Natural killer cell (primary cell): ENCODE results near the gene ACOT7. TPM values are rescaled to one million over a fixed set of nuclear protein-coding genes. Genes with fewer than 3 reads are reported as not detected.

Experiments
- ATAC-seq, 3 donors: fragments of 150-1000 bp in 2 of 3; fragments of 200-7000 bp in 1 of 3; cut with Tn5 transposase; 1 replicate in 1 of 3; 2 replicates in 2 of 3; pipeline ENCODE4 v1.10.0; 2021; ENCODE audit warnings: mild to moderate bottlenecking in 2 of 3, moderate library complexity in 2 of 3
- DNase-seq, 2 donors: peaks; one replicate each; pipeline versions ENCODE4 v3.0.0 to v3.0.0-alpha.2; 2013 to 2021; ENCODE audit warnings: mixed read lengths in 1 of 2
- H3K27ac ChIP-seq: one replicate; pipeline ENCODE4 v1.5.1; 2013; ENCODE audit warnings: mild to moderate bottlenecking, low read length
- H3K27me3 ChIP-seq: one replicate; pipeline ENCODE4 v1.6.1; 2013; ENCODE audit warnings: low read length; ENCODE audit not compliant: control insufficient read depth, insufficient read depth
- H3K36me3 ChIP-seq: one replicate; pipeline ENCODE4 v1.6.1; 2013; ENCODE audit warnings: low read length; ENCODE audit not compliant: control insufficient read depth, insufficient read depth
- H3K4me1 ChIP-seq: one replicate; pipeline ENCODE4 v1.6.1; 2013; ENCODE audit warnings: low read length; ENCODE audit not compliant: control insufficient read depth, insufficient read depth
- H3K4me3 ChIP-seq: one replicate; pipeline ENCODE4 v1.5.1; 2013; ENCODE audit warnings: low read length
- H3K9me3 ChIP-seq: one replicate; pipeline ENCODE4 v1.6.1; 2013; ENCODE audit warnings: low read length; ENCODE audit not compliant: control insufficient read depth, insufficient read depth
- H3K27ac Mint-ChIP-seq, 2 donors: one replicate each; pipeline ENCODE4 v1.8.0; 2022; ENCODE audit warnings: mild to moderate bottlenecking in 2 of 2, mixed read lengths in 2 of 2, moderate library complexity in 1 of 2
- H3K27me3 Mint-ChIP-seq, 2 donors: one replicate each; pipeline ENCODE4 v1.8.0; 2022; ENCODE audit warnings: low read depth in 2 of 2, mixed read lengths in 2 of 2
- H3K36me3 Mint-ChIP-seq: one replicate; pipeline ENCODE4 v1.8.0; 2022; ENCODE audit warnings: mixed read lengths
- H3K4me1 Mint-ChIP-seq, 2 donors: one replicate each; pipeline ENCODE4 v1.8.0; 2022; ENCODE audit warnings: mixed read lengths in 2 of 2
- H3K4me3 Mint-ChIP-seq: one replicate; pipeline ENCODE4 v1.8.0; 2022; ENCODE audit warnings: mild to moderate bottlenecking, moderate library complexity, mixed read lengths
- H3K9me3 Mint-ChIP-seq, 2 donors: one replicate each; pipeline ENCODE4 v1.8.0; 2022; ENCODE audit warnings: mixed read lengths in 2 of 2
- CTCF ChIP-seq: fragments of 200-600 bp; IDR thresholded peaks from one replicate; pipeline ENCODE4 v1.8.0; 2022; ENCODE audit warnings: antibody characterized with exemption
- WGBS: methylation state at CpG from one replicate; pipeline ENCODE4 v1.1.7; 2013; ENCODE audit warnings: missing lambda C conversion rate; ENCODE audit not compliant: insufficient coverage; 5-methylcytosine and 5-hydroxymethylcytosine counted together
- intact Hi-C: fragments of 100-400 bp; cut with micrococcal nuclease; formaldehyde crosslinking; loops from one replicate; pipeline ENCODE4 v1.14.2; 2022
- total RNA-seq, 4 donors: library from RNA; stranded (reverse); fragments of 120-200 nt in 1 of 4; gene quantifications; one replicate each; pipeline versions ENCODE4 v1.2.3 to v1.2.4, GENCODE V29; 2013 to 2022

Gene ACOT7
- total RNA-seq, 3 donors from 2014 or later (not counting 1 experiment from before 2014, with no cell fraction given): 11.5 to 16.9 (median 15.4) TPM

DNA sequence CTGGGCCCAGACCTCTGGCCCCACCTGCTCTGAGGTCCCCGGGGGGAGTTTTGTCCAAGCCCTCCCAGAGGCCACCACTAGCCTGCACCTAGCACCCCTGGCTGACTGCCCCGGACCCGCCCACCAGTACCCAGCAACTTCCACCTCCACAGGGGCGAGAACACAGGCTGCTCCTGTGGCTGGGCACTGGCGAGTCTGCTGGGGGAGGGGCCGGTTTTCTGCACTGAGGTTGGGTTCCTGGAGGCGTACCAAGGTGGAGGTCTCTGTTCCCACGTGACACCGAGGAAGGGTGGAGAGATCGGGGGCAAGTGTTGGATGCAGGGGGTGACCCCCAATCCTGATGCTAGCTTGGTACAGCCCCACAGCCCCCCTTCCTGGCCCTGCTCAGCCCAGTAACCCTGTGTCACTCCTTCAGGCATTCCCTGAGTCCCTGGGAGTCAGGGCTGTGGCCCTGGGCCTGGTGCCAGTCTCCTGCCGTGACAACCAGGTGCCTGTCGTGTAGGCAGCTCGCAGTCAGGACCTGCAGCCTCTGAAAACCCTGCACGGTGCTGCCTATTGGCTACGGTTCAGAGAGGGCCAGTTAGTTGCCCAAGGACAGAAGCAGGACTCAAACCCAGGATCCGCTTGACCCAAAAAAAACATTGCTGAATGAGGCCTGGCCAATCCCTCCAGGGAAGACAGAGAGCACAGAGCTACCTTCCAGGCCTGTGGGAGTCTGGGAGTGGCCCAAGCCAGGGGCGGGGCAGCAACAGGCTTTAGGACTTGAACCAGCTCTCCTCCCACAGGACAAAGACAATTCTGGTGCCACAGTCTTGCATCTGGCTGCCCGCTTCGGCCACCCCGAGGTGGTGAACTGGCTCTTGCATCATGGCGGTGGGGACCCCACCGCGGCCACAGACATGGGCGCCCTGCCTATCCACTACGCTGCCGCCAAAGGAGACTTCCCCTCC is 34.1 kb upstream of the ACOT7 start:
- no peak for TF ChIP-seq CTCF
- Mint-ChIP-seq H3K9me3 (no peaks in the 10 kb centered on the region), H3K27ac (no peak overlapping the region), H3K27me3 (peaks cover 3 to 28% of the 10 kb centered on the region in 2 donors), H3K4me1 (peaks cover 0 to 8% of the 10 kb centered on the region in 2 donors), H3K36me3 (no peaks in the 10 kb centered on the region), H3K4me3 (no peak overlapping the region)
- DNase-seq: no peak
- H3K4me3 ChIP-seq: no peak overlapping the region
- H3K36me3 ChIP-seq: no peaks in the 10 kb centered on the region
- no peaks in the 10 kb centered on the region for H3K9me3 ChIP-seq
- H3K27ac ChIP-seq: no peak overlapping the region
- intact Hi-C loops: no loop called here
- H3K27me3 ChIP-seq: peaks cover 27% of the 10 kb centered on the region
- ATAC-seq: no peak
- 84% methylated on average over 26 of the region's 26 CpGs for WGBS
- H3K4me1 ChIP-seq: peaks cover 20% of the 10 kb centered on the region

GRCh38 chr1:6426972-6427350 is 33.4 kb upstream of the ACOT7 start:
- intact Hi-C loops: no loop called here
- no peaks in the 10 kb centered on the region for H3K9me3 Mint-ChIP-seq
- peaks cover 29% of the 10 kb centered on the region for H3K27me3 ChIP-seq
- DNase-seq (no peak), ATAC-seq (no peak)
- peaks cover 6 to 30% of the 10 kb centered on the region in 2 donors for H3K27me3 Mint-ChIP-seq
- peaks cover 0 to 8% of the 10 kb centered on the region in 2 donors for H3K4me1 Mint-ChIP-seq
- 76% methylated on average over 10 of the region's 10 CpGs for WGBS
- H3K4me1 ChIP-seq: peaks cover 20% of the 10 kb centered on the region
- no peaks in the 10 kb centered on the region for H3K36me3 Mint-ChIP-seq
- no peak for TF ChIP-seq CTCF
- H3K27ac ChIP-seq: no peak overlapping the region
- no peak overlapping the region for H3K4me3 ChIP-seq
- H3K36me3 ChIP-seq: no peaks in the 10 kb centered on the region
- no peak overlapping the region for H3K4me3 Mint-ChIP-seq
- no peaks in the 10 kb centered on the region for H3K9me3 ChIP-seq
- no peak overlapping the region for H3K27ac Mint-ChIP-seq

- peaks cover 12 to 35% of the 10 kb centered on the region in 2 donors for H3K27me3 Mint-ChIP-seq
- DNase-seq: no peak
These were observed 32.9 kb upstream of the ACOT7 start for GRCh38 chr1:6426277-6426971.

More at GRCh38 chr1:6426277-6426971, 32.9 kb upstream of the ACOT7 start:
- no peak for ATAC-seq
- no peak for TF ChIP-seq CTCF
- H3K4me1 ChIP-seq: peaks cover 20% of the 10 kb centered on the region
- intact Hi-C loops: no loop called here
- H3K4me3 ChIP-seq: no peak overlapping the region
- Mint-ChIP-seq H3K27ac (no peak overlapping the region), H3K4me1 (peaks cover 0 to 8% of the 10 kb centered on the region in 2 donors), H3K36me3 (no peaks in the 10 kb centered on the region), H3K9me3 (no peaks in the 10 kb centered on the region), H3K4me3 (no peak overlapping the region)
- no peak overlapping the region for H3K27ac ChIP-seq
- H3K9me3 ChIP-seq: no peaks in the 10 kb centered on the region
- H3K27me3 ChIP-seq: peaks cover 29% of the 10 kb centered on the region
- 86% methylated on average over 9 of the region's 9 CpGs for WGBS
- no peaks in the 10 kb centered on the region for H3K36me3 ChIP-seq
